ENCODE measurements around the gene CUEDC1.

DNA sequence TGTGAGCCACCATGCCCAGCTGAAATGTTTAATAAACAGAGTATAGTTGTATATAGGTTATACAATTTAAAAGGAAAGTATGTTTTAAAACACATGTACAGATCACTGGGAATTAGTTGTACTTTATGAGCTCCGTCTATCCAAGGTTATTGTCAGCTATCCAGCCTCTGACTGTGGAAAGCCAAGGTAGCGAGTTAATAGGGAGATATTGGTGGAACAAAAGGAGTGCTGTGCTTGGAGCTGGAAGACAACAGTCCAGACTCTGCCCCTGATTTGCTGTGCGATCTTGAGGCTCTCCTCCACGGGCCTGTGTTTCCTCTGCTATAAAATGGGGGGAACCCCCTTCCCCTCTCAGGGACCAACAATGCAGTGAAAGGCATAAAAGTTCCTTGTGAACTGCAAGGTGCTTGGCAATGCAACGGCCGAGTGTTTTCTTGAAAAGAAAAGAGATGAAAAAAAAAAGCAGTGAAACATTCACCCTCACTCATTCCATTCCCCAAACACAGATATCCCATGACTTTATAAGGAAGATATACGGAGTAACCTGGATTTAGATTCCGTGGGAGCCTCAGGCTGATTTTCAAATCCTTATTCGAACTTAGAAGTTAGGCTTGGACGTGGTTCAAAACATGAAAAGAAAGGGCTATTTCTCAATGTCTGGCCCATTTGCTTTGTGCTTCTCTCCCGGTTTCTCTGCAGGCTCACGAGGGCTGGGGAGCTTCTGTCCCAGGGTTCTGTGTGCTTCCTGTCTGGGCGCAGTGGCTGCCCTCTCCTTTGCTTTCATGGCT, 34.1 kb downstream of the CUEDC1 start:
- TF ChIP-seq, protein P1, sequence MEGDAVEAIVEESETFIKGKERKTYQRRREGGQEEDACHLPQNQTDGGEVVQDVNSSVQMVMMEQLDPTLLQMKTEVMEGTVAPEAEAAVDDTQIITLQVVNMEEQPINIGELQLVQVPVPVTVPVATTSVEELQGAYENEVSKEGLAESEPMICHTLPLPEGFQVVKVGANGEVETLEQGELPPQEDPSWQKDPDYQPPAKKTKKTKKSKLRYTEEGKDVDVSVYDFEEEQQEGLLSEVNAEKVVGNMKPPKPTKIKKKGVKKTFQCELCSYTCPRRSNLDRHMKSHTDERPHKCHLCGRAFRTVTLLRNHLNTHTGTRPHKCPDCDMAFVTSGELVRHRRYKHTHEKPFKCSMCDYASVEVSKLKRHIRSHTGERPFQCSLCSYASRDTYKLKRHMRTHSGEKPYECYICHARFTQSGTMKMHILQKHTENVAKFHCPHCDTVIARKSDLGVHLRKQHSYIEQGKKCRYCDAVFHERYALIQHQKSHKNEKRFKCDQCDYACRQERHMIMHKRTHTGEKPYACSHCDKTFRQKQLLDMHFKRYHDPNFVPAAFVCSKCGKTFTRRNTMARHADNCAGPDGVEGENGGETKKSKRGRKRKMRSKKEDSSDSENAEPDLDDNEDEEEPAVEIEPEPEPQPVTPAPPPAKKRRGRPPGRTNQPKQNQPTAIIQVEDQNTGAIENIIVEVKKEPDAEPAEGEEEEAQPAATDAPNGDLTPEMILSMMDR (IDR thresholded peaks at IDR 0.05): no peak
- no peak for TF ChIP-seq EP300 (IDR thresholded peaks at IDR 0.05)

Measured in ovary (tissue), 3 donors.